Esophagus squamous epithelium (tissue), 4 donors: ENCODE results near the gene RAX2.

Source experiments
- CTCF ChIP-seq, 6 experiments: fragments of 450-650 bp in 4 of 6; fragments of 200-600 bp in 2 of 6; sonication (generic) in 2 of 6; IDR thresholded peaks; one replicate each; pipeline ENCODE4 v1.5.1; 2016 to 2019; ENCODE audit warnings: antibody characterized with exemption in 6 of 6, mild to moderate bottlenecking in 4 of 6, moderate library complexity in 4 of 6
- POLR2A ChIP-seq, 4 donors: fragments of 450-650 bp; IDR thresholded peaks; one replicate each; pipeline ENCODE4 v1.6.1; 2017; ENCODE audit warnings: antibody characterized with exemption in 4 of 4, mild to moderate bottlenecking in 4 of 4, moderate library complexity in 3 of 4

DNA sequence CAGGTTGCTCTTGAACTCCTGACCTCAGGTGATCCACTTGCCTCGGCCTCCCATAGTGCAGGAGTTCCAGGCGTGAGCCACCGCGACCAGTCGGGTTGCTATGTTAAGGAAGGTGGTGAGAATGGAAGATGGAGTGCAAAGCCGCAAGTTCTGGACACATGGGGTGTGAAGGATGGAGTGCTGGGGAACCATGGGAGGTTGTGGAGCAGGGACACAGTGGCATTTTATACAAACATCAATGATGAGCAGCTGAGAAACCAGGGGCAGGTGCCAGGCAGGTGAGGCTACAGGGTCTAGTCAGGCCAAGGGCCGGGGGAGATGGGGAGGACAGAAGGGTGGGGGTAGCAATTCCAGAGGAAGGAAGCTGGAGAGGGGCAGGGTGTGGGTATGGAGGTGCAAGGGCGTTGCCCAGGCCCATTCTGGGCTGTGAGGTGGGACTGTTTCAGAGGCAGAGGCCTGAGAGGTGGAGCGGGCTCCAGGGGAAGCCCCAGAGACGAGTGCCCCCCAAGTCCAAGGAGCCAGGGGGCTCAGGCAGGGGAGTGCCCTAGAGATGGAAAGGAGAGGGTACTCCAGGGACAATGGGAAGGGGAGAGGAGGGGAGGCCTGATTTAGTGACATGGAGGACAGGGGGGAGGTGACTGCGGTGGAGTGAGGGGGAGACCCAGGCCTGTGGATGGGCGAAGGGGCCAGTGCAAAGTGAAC is 1.9 kb upstream of the RAX2 start:
- no peak for TF ChIP-seq CTCF (IDR thresholded peaks at IDR 0.05)
- TF ChIP-seq POLR2A (IDR thresholded peaks at IDR 0.05), result no peak
